Liver (tissue), 9 donors: ENCODE data around the gene GSAP. TPM values are rescaled to one million over a fixed set of nuclear protein-coding genes. Genes with fewer than 3 reads are reported as not detected.
A peak's percentile ranks its signal among the peaks of the same experiment; 100 is the strongest.

Experiments
- DNase-seq: peaks from one replicate; pipeline ENCODE4 v3.0.0-alpha.2; 2017; ENCODE audit warnings: low spot score
- H3K27ac ChIP-seq, 2 donors: one replicate each; pipeline ENCODE4 v1.7.0; 2013; ENCODE audit warnings: inconsistent platforms in 2 of 2, low read length in 2 of 2, control low read depth in 1 of 2, low read depth in 1 of 2, mild to moderate bottlenecking in 1 of 2
- H3K27me3 ChIP-seq, 4 donors: one replicate each; pipeline versions ENCODE4 v1.6.1 to v1.7.0; 2013; ENCODE audit warnings: low read length in 3 of 4, inconsistent platforms in 1 of 4, mild to moderate bottlenecking in 1 of 4, moderate library complexity in 1 of 4; ENCODE audit not compliant: control insufficient read depth in 4 of 4, insufficient read depth in 4 of 4
- H3K36me3 ChIP-seq, 4 donors: one replicate each; pipeline versions ENCODE4 v1.6.1 to v1.7.0; 2013; ENCODE audit warnings: low read length in 3 of 4, mild to moderate bottlenecking in 3 of 4, low read depth in 1 of 4, moderate library complexity in 1 of 4; ENCODE audit not compliant: control insufficient read depth in 4 of 4, insufficient read depth in 3 of 4
- H3K4me1 ChIP-seq, 4 donors: one replicate each; pipeline versions ENCODE4 v1.6.1 to v1.7.0; 2013; ENCODE audit warnings: low read length in 3 of 4, mild to moderate bottlenecking in 3 of 4, moderate library complexity in 1 of 4; ENCODE audit not compliant: control insufficient read depth in 4 of 4, insufficient read depth in 4 of 4
- H3K4me3 ChIP-seq, 3 donors: one replicate each; pipeline versions ENCODE4 v1.6.1 to v1.7.0; 2013; ENCODE audit warnings: low read length in 3 of 3, control low read depth in 1 of 3, low read depth in 1 of 3, mild to moderate bottlenecking in 1 of 3
- H3K9ac ChIP-seq, 2 donors: one replicate each; pipeline ENCODE4 v1.7.0; 2013; ENCODE audit warnings: low read length in 2 of 2, mild to moderate bottlenecking in 2 of 2, moderate library complexity in 2 of 2, control low read depth in 1 of 2, low read depth in 1 of 2
- H3K9me3 ChIP-seq, 4 donors: one replicate each; pipeline versions ENCODE4 v1.6.1 to v1.7.0; 2013; ENCODE audit warnings: low read length in 3 of 4; ENCODE audit not compliant: control insufficient read depth in 4 of 4
- ATF3 ChIP-seq: IDR thresholded peaks from 2 replicates; pipeline ENCODE4 v1.6.1; 2016; ENCODE audit warnings: antibody characterized with exemption
- CTCF ChIP-seq: fragments of 150-350 bp; IDR thresholded peaks from 2 replicates; pipeline ENCODE4 v1.5.1; 2017; ENCODE audit warnings: improper control_type of control experiment, low read depth, low read length; ENCODE audit not compliant: missing input control
- EGR1 ChIP-seq, 2 donors: IDR thresholded peaks; 2 replicates each; pipeline ENCODE4 v1.6.1; 2016 to 2018; ENCODE audit warnings: antibody characterized with exemption in 2 of 2, low read depth in 2 of 2
- FOXA1 ChIP-seq: IDR thresholded peaks from 2 replicates; pipeline ENCODE4 v1.6.1; 2016; ENCODE audit warnings: antibody characterized with exemption
- FOXA2 ChIP-seq: IDR thresholded peaks from 2 replicates; pipeline ENCODE4 v1.6.1; 2016; ENCODE audit warnings: antibody characterized with exemption
- GABPA ChIP-seq, 2 donors: IDR thresholded peaks in 1 of 2; conservative IDR thresholded peaks in 1 of 2; 2 replicates each; pipeline ENCODE4 v1.6.1; 2016; ENCODE audit warnings: antibody characterized with exemption in 2 of 2, mild to moderate bottlenecking in 1 of 2, moderate library complexity in 1 of 2
- HNF4A ChIP-seq, 2 donors: conservative IDR thresholded peaks; 2 replicates each; pipeline ENCODE4 v1.6.1; 2016; ENCODE audit warnings: antibody characterized with exemption in 2 of 2, mild to moderate bottlenecking in 2 of 2
- HNF4G ChIP-seq: IDR thresholded peaks from 2 replicates; pipeline ENCODE4 v1.6.1; 2016; ENCODE audit warnings: antibody characterized with exemption
- MAX ChIP-seq: IDR thresholded peaks from 2 replicates; pipeline ENCODE4 v1.6.1; 2016; ENCODE audit warnings: antibody characterized with exemption
- NR2F2 ChIP-seq: IDR thresholded peaks from 2 replicates; pipeline ENCODE4 v1.6.1; 2016; ENCODE audit warnings: antibody characterized with exemption
- RAD21 ChIP-seq, 2 donors: IDR thresholded peaks; 2 replicates each; pipeline ENCODE4 v1.6.1; 2016; ENCODE audit warnings: antibody characterized with exemption in 2 of 2, mild to moderate bottlenecking in 2 of 2
- REST ChIP-seq: IDR thresholded peaks from 2 replicates; pipeline ENCODE4 v1.6.1; 2016; ENCODE audit warnings: antibody characterized with exemption, mild to moderate bottlenecking
- RXRA ChIP-seq, 2 donors: IDR thresholded peaks; 2 replicates each; pipeline ENCODE4 v1.6.1; 2017 to 2018; ENCODE audit warnings: antibody characterized with exemption in 2 of 2, mild to moderate bottlenecking in 1 of 2
- SP1 ChIP-seq: IDR thresholded peaks from 2 replicates; pipeline ENCODE4 v1.6.1; 2018; ENCODE audit warnings: antibody characterized with exemption, mild to moderate bottlenecking
- TAF1 ChIP-seq: conservative IDR thresholded peaks from 2 replicates; pipeline ENCODE4 v1.6.1; 2016; ENCODE audit warnings: antibody characterized with exemption, mild to moderate bottlenecking
- YY1 ChIP-seq: IDR thresholded peaks from 2 replicates; pipeline ENCODE4 v1.6.1; 2016; ENCODE audit warnings: antibody characterized with exemption, mild to moderate bottlenecking
- ZBTB33 ChIP-seq: IDR thresholded peaks from 2 replicates; pipeline ENCODE4 v1.6.1; 2016; ENCODE audit warnings: antibody characterized with exemption
- WGBS: extraction: QIAGEN DNeasy Blood & Tissue Kit; methylation state at CpG from one replicate; pipeline ENCODE4 v1.1.7; 2013; 5-methylcytosine and 5-hydroxymethylcytosine counted together
- polyA plus RNA-seq, 2 donors: library from polyadenylated mRNA; stranded (reverse) in 1 of 2; unstranded in 1 of 2; fragments of 200-250 nt in 1 of 2; fragments of >200 nt in 1 of 2; fragmentation: Nextera tagmentation in 1 of 2; extraction: Ambion mirVana in 1 of 2; gene quantifications; one replicate each; pipeline versions ENCODE4 v1.2.1 to v1.2.3, GENCODE V29; 2013 to 2015
- total RNA-seq, 2 donors: library from RNA; depleted of rRNA; stranded (reverse); fragments of >200 nt; gene quantifications; one replicate each; pipeline ENCODE4 v1.2.3, GENCODE V29; 2014
- donor health status: healthy.
- donor health status: healthy.
- donor health status: healthy.
- donor health status: healthy.
- donor health status: healthy.

Gene GSAP
- total and polyA plus RNA-seq, 4 donors, result 4.1 to 30.9 (median 17.7) TPM

GRCh38 chr7:77430927-77431326 lies 14.8 kb upstream of the GSAP start:
- no peaks in the 10 kb centered on the region for H3K36me3 ChIP-seq
- peaks cover 2 to 5% (median 3%) of the 10 kb centered on the region in 4 donors for H3K4me1 ChIP-seq
- no peak overlapping the region for H3K27ac ChIP-seq
- H3K9ac ChIP-seq, result no peak overlapping the region
- TF ChIP-seq RAD21 (IDR thresholded peaks at IDR 0.05) (no peak), GABPA (IDR thresholded peaks at IDR 0.05 in 1 of 2, conservative IDR thresholded peaks at IDR 0.05 in 1 of 2) (no peak), HNF4G (no peak), CTCF (no peak), REST (no peak), RXRA (IDR thresholded peaks at IDR 0.05) (no peak), TAF1 (no peak), SP1 (no peak), MAX (no peak), YY1 (no peak), FOXA2 (no peak), FOXA1 (no peak), ZBTB33 (no peak), NR2F2 (no peak), HNF4A (conservative IDR thresholded peaks at IDR 0.05) (no peak), ATF3 (no peak), EGR1 (IDR thresholded peaks at IDR 0.05; ENCODE audit: low read depth in 2 of 2) (no peak)
- H3K4me3 ChIP-seq, result no peak overlapping the region
- 81% methylated on average over 7 of the region's 7 CpGs for WGBS
- no peak for DNase-seq
- no peaks in the 10 kb centered on the region for H3K27me3 ChIP-seq
- H3K9me3 ChIP-seq, result no peaks in the 10 kb centered on the region

GRCh38 chr7:77428777-77429231 lies 12.7 kb upstream of the GSAP start:
- no peaks in the 10 kb centered on the region for H3K27me3 ChIP-seq
- H3K4me3 ChIP-seq, result no peak overlapping the region
- H3K9me3 ChIP-seq, result no peaks in the 10 kb centered on the region
- H3K36me3 ChIP-seq, result no peaks in the 10 kb centered on the region
- H3K27ac ChIP-seq, result peak overlapping the region; percentile 6 to 46
- no peak for TF ChIP-seq TAF1
- TF ChIP-seq REST, result no peak
- peaks cover 0 to 8% (median 3%) of the 10 kb centered on the region in 4 donors for H3K4me1 ChIP-seq
- 75% methylated on average over 10 of the region's 10 CpGs for WGBS
- DNase-seq, result no peak
- no peak overlapping the region for H3K9ac ChIP-seq
